PC-9 (cell line): ENCODE data around the gene SHCBP1L. TPM values are rescaled to one million over a fixed set of nuclear protein-coding genes. Genes with fewer than 3 reads are reported as not detected.

Experiments
- BruUV-seq: library from RNA; stranded (reverse); fragments of 400-500 nt; replicated peaks from 2 replicates; lab custom pipeline; 2021; lab: Mats Ljungman, UMichigan
- CTCF ChIA-PET: fragments of 300-600 bp; sonication (Branson Sonifier 250); formaldehyde crosslinking; loops from one replicate; lab custom pipeline; 2022; ENCODE audit warnings: antibody characterized with exemption; lab: Charles Lee
- POLR2A ChIA-PET: fragments of 300-600 bp; sonication (Branson Sonifier 250); formaldehyde crosslinking; loops from one replicate; lab custom pipeline; 2022; ENCODE audit warnings: antibody characterized with exemption; ENCODE audit not compliant: unreplicated experiment; lab: Charles Lee
- DNase-seq, 2 experiments: peaks; one replicate each; pipeline versions ENCODE4 v3.0.0 to v3.0.0-alpha.2; 2015 to 2022; ENCODE audit warnings: mixed read lengths in 1 of 2
- H2AFZ ChIP-seq: fragments of 200-600 bp; sonication (generic); 2 replicates; pipeline ENCODE4 v1.8.1; 2017; ENCODE audit warnings: antibody characterized with exemption
- H3F3A ChIP-seq: fragments of 200-600 bp; sonication (generic); 2 replicates; pipeline ENCODE4 v1.8.1; 2017; ENCODE audit warnings: antibody characterized with exemption, mild to moderate bottlenecking, low read depth; ENCODE audit not compliant: insufficient read depth
- H3K27ac ChIP-seq: fragments of 200-600 bp; sonication (generic); 2 replicates; pipeline ENCODE4 v1.6.1; 2016; ENCODE audit warnings: mixed run types
- H3K27me3 ChIP-seq: fragments of 200-600 bp; sonication (generic); 2 replicates; pipeline ENCODE4 v1.6.1; 2016; ENCODE audit warnings: low read depth, mixed run types; ENCODE audit not compliant: insufficient read depth
- H3K36me3 ChIP-seq: fragments of 200-600 bp; sonication (generic); 2 replicates; pipeline ENCODE4 v1.6.1; 2016; ENCODE audit warnings: low read depth, mixed run types
- H3K4me1 ChIP-seq: fragments of 200-600 bp; sonication (generic); replicated peaks from 2 replicates; pipeline ENCODE4 v1.6.1; 2016; ENCODE audit warnings: mixed run types; ENCODE audit not compliant: insufficient read depth
- H3K4me2 ChIP-seq: fragments of 200-600 bp; sonication (generic); 2 replicates; pipeline ENCODE4 v1.6.1; 2017; ENCODE audit warnings: mixed run types
- H3K4me3 ChIP-seq: fragments of 200-600 bp; sonication (generic); 2 replicates; pipeline ENCODE4 v1.6.1; 2016; ENCODE audit warnings: mixed run types
- H3K79me2 ChIP-seq: fragments of 200-600 bp; sonication (generic); 2 replicates; pipeline ENCODE4 v1.6.1; 2017; ENCODE audit warnings: low read depth, mixed run types
- H3K9me2 ChIP-seq: fragments of 200-600 bp; sonication (generic); 2 replicates; pipeline ENCODE4 v1.8.1; 2017; ENCODE audit warnings: mild to moderate bottlenecking; ENCODE audit not compliant: insufficient read depth
- H3K9me3 ChIP-seq: fragments of 200-600 bp; sonication (generic); 2 replicates; pipeline ENCODE4 v1.8.1; 2016; ENCODE audit warnings: low read depth; ENCODE audit not compliant: insufficient read depth
- H4K20me1 ChIP-seq: fragments of 200-600 bp; sonication (generic); 2 replicates; pipeline ENCODE4 v1.8.1; 2017; ENCODE audit not compliant: insufficient read depth
- EZH2 ChIP-seq: fragments of 200-600 bp; sonication (generic); IDR thresholded peaks from 2 replicates; pipeline ENCODE4 v1.8.0; 2017; ENCODE audit warnings: antibody characterized with exemption, low read depth
- intact Hi-C: fragments of 100-400 bp; cut with micrococcal nuclease; formaldehyde crosslinking; loops from one replicate; pipeline ENCODE4 v1.10.0; 2022; ENCODE audit not compliant: unreplicated experiment
- total RNA-seq: library from RNA; stranded (reverse); gene quantifications from 2 replicates; pipeline ENCODE4 v1.2.3, GENCODE V29; 2021
- TF ChIP-seq, protein P1 (sequence below): fragments of 200-600 bp; sonication (generic); conservative IDR thresholded peaks from 2 replicates; pipeline ENCODE4 v1.6.1; 2017; ENCODE audit warnings: mixed run types, antibody characterized with exemption, mild to moderate bottlenecking, moderate library complexity

The SHCBP1L gene
- total RNA-seq, 1 experiment from 2014 or later, result not detected

DNA sequence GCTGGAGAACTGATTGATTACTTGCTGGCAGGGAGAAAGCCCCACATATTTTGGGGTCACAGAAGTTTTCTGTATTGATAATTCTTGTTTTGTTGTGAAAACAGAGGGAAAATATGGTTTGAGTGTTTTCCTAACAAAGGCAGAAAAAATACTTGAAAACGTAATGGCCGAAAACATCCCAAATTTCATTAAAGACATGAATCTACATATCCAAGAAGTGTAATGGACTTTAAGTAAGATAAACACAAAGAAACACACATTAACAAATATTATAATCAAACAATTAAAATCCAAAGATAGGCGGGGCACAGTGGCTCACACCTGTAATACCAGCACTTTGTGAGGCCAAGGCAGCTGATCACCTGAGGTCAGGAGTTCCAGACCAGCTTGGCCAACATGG, 39.6 kb downstream of the SHCBP1L start:
- H2AFZ ChIP-seq, result no peak overlapping the region
- no TSS peak for BruUV-seq
- H3K9me3 ChIP-seq, result peaks cover 8% of the 10 kb centered on the region; the same call in 1 of the 2 replicates
- TF ChIP-seq, protein P1, sequence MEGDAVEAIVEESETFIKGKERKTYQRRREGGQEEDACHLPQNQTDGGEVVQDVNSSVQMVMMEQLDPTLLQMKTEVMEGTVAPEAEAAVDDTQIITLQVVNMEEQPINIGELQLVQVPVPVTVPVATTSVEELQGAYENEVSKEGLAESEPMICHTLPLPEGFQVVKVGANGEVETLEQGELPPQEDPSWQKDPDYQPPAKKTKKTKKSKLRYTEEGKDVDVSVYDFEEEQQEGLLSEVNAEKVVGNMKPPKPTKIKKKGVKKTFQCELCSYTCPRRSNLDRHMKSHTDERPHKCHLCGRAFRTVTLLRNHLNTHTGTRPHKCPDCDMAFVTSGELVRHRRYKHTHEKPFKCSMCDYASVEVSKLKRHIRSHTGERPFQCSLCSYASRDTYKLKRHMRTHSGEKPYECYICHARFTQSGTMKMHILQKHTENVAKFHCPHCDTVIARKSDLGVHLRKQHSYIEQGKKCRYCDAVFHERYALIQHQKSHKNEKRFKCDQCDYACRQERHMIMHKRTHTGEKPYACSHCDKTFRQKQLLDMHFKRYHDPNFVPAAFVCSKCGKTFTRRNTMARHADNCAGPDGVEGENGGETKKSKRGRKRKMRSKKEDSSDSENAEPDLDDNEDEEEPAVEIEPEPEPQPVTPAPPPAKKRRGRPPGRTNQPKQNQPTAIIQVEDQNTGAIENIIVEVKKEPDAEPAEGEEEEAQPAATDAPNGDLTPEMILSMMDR, result no peak
- TF ChIP-seq EZH2, result no peak
- DNase-seq, result no peak
- H3K9me2 ChIP-seq, result no peaks in the 10 kb centered on the region
- ChIA-PET CTCF (no interaction called here), POLR2A (no interaction called here)
- no peaks in the 10 kb centered on the region for H3K27me3 ChIP-seq
- no peaks in the 10 kb centered on the region for H3K79me2 ChIP-seq
- no peaks in the 10 kb centered on the region for H3K4me1 ChIP-seq
- no peaks in the 10 kb centered on the region for H4K20me1 ChIP-seq
- no peak overlapping the region for H3K4me2 ChIP-seq
- no peak overlapping the region for H3K4me3 ChIP-seq
- H3K27ac ChIP-seq, result no peak overlapping the region
- H3K36me3 ChIP-seq, result no peaks in the 10 kb centered on the region
- H3F3A ChIP-seq, result no peaks in the 10 kb centered on the region
- intact Hi-C loops, result no loop called here

DNA sequence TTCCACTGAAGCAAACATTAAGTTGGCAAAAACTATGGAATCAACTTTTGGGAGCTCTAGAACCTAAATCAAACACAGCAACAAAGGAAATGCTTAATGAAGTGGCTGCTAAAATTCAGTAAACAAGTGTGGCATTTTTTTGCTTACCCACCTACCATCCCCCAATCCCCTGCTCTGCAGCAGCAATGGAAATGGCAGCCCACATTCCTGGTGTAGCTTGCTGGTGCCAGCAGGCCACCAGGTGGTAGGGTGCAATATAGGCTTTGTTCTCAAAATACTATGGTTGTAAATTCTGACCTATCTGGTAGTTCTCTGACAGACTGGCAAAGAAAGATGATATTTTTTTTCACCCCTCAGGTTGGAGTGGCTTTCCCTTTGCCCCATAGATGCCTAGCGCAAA, 42.8 kb downstream of the SHCBP1L start:
- no peak for DNase-seq

DNA sequence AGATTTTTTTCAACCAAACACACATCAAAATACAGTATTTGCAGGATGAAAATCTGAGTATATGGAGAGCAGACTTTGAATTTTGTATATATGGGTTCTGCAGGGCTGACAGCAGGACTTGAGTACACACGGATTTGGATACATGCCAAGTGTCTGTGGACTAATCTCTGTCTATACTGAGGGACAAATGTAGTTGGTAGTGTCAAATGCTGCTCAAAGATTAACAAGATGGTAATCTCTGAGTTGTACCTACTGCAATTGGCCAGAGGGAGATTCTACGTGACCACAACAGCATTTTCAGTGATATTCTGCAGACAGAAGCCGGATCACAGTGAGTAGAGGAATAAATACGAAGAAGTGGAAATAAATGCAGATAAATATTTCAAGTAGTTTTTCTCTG, 43.4 kb downstream of the SHCBP1L start:
- H2AFZ ChIP-seq, result no peak overlapping the region
- H3K4me1 ChIP-seq, result no peaks in the 10 kb centered on the region
- no peaks in the 10 kb centered on the region for H3F3A ChIP-seq
- H3K9me2 ChIP-seq, result no peaks in the 10 kb centered on the region
- no peaks in the 10 kb centered on the region for H3K27me3 ChIP-seq
- no peak overlapping the region for H3K4me3 ChIP-seq
- ChIA-PET POLR2A (no interaction called here), CTCF (interaction anchor here (0.6 kb wide), 1 partner anchor 573 kb away, joined by 3 read pairs; no protein-coding TSS in a partner anchor)
- no peaks in the 10 kb centered on the region for H4K20me1 ChIP-seq
- DNase-seq, result no peak
- no peak overlapping the region for H3K4me2 ChIP-seq
- no peaks in the 10 kb centered on the region for H3K36me3 ChIP-seq
- peaks cover 8% of the 10 kb centered on the region; the same call in 1 of the 2 replicates for H3K9me3 ChIP-seq
- no peak for TF ChIP-seq EZH2
- TF ChIP-seq, protein P1, result no peak
- no peaks in the 10 kb centered on the region for H3K79me2 ChIP-seq
- BruUV-seq, result no TSS peak
- H3K27ac ChIP-seq, result no peak overlapping the region
- intact Hi-C loops, result loop anchor here (2.0 kb wide), 1 partner anchor 27 kb away; no protein-coding TSS in a partner anchor

More for the DNA sequence above, 42.8 kb downstream of the SHCBP1L start:
- Histone ChIP-seq H3F3A (no peaks in the 10 kb centered on the region), H3K27me3 (no peaks in the 10 kb centered on the region), H4K20me1 (no peaks in the 10 kb centered on the region), H3K4me1 (no peaks in the 10 kb centered on the region), H3K36me3 (no peaks in the 10 kb centered on the region), H2AFZ (no peak overlapping the region), H3K27ac (no peak overlapping the region), H3K9me3 (peaks cover 8% of the 10 kb centered on the region; the same call in 1 of the 2 replicates), H3K4me2 (no peak overlapping the region), H3K79me2 (no peaks in the 10 kb centered on the region), H3K4me3 (no peak overlapping the region), H3K9me2 (no peaks in the 10 kb centered on the region)
- CTCF ChIA-PET, result interaction anchor here (0.6 kb wide), 1 partner anchor 572 kb away, joined by 3 read pairs; no protein-coding TSS in a partner anchor
- POLR2A ChIA-PET, result interaction anchor here (0.6 kb wide), 1 partner anchor 520 kb away, joined by 8 read pairs; no protein-coding TSS in a partner anchor
- BruUV-seq, result no TSS peak
- TF ChIP-seq, protein P1, result no peak; the same call in 1 of the 2 replicates
- TF ChIP-seq EZH2, result no peak
- intact Hi-C loops, result no loop called here
